Esophagus muscularis mucosa (tissue), 4 donors: Measurements from ENCODE around the gene IFIT3. TPM values are rescaled to one million over a fixed set of nuclear protein-coding genes. Genes with fewer than 3 reads are reported as not detected.
A peak's percentile ranks its signal among the peaks of the same experiment; 100 is the strongest.

Source experiments
- DNase-seq: peaks from one replicate; pipeline ENCODE4 v3.0.0-alpha.2; 2017; ENCODE audit errors: extremely low spot score
- H3K27ac ChIP-seq, 4 donors: fragments of 200-600 bp; sonication (generic); replicated peaks in 1 of 4; 1 replicate in 3 of 4; 2 replicates in 1 of 4; pipeline ENCODE4 v1.5.1; 2016 to 2019; ENCODE audit warnings: mild to moderate bottlenecking in 1 of 4
- H3K27me3 ChIP-seq, 4 donors: fragments of 200-600 bp; sonication (generic); one replicate each; pipeline versions ENCODE4 v1.5.1 to v1.6.0; 2016 to 2019
- H3K36me3 ChIP-seq, 4 donors: fragments of 200-600 bp; sonication (generic); one replicate each; pipeline ENCODE4 v1.5.1; 2016 to 2019
- H3K4me1 ChIP-seq, 4 donors: fragments of 200-600 bp; sonication (generic); one replicate each; pipeline ENCODE4 v1.5.1; 2016 to 2019
- H3K4me3 ChIP-seq, 4 donors: fragments of 200-600 bp; sonication (generic); 1 replicate in 2 of 4; 2 replicates in 2 of 4; pipeline ENCODE4 v1.5.1; 2016 to 2019; ENCODE audit warnings: mild to moderate bottlenecking in 4 of 4, moderate library complexity in 1 of 4
- H3K9me3 ChIP-seq, 4 donors: fragments of 200-600 bp; sonication (generic); 1 replicate in 3 of 4; 2 replicates in 1 of 4; pipeline ENCODE4 v1.5.1; 2016 to 2019
- EP300 ChIP-seq: sonication (generic); formaldehyde crosslinking; IDR thresholded peaks from one replicate; pipeline ENCODE4 v1.6.1; 2017; ENCODE audit warnings: antibody characterized with exemption
- POLR2A ChIP-seq: fragments of 450-650 bp; IDR thresholded peaks from one replicate; pipeline ENCODE4 v1.6.1; 2017; ENCODE audit warnings: antibody characterized with exemption, moderate library complexity, mild to moderate bottlenecking, low read depth
- POLR2AphosphoS5 ChIP-seq, 2 donors: sonication (generic); formaldehyde crosslinking; IDR thresholded peaks; one replicate each; pipeline ENCODE4 v1.6.1; 2017; ENCODE audit warnings: antibody characterized with exemption in 2 of 2
- WGBS: methylation state at CpG from one replicate; pipeline ENCODE4 v1.1.5; 2018; 5-methylcytosine and 5-hydroxymethylcytosine counted together
- intact Hi-C: fragments of 100-400 bp; cut with DNase I; formaldehyde crosslinking; loops from one replicate; pipeline ENCODE4 v1.15.1; 2023
- total RNA-seq, 4 donors: library from RNA; depleted of rRNA; stranded (reverse); fragments of >200 nt; gene quantifications; one replicate each; pipeline versions ENCODE4 v1.1.0 to v1.2.1, GENCODE V29; 2016
- TF ChIP-seq, protein P1 (sequence below), 3 experiments: fragments of 200-600 bp in 2 of 3; fragments of 450-650 bp in 1 of 3; sonication (generic) in 2 of 3; IDR thresholded peaks; one replicate each; pipeline ENCODE4 v1.5.1; 2017 to 2019; ENCODE audit warnings: antibody characterized with exemption in 3 of 3, mild to moderate bottlenecking in 2 of 3, moderate library complexity in 1 of 3

Gene IFIT3
- total RNA-seq, 4 donors from 2014 or later: 7.8 to 9.8 (median 8.8) TPM

DNA sequence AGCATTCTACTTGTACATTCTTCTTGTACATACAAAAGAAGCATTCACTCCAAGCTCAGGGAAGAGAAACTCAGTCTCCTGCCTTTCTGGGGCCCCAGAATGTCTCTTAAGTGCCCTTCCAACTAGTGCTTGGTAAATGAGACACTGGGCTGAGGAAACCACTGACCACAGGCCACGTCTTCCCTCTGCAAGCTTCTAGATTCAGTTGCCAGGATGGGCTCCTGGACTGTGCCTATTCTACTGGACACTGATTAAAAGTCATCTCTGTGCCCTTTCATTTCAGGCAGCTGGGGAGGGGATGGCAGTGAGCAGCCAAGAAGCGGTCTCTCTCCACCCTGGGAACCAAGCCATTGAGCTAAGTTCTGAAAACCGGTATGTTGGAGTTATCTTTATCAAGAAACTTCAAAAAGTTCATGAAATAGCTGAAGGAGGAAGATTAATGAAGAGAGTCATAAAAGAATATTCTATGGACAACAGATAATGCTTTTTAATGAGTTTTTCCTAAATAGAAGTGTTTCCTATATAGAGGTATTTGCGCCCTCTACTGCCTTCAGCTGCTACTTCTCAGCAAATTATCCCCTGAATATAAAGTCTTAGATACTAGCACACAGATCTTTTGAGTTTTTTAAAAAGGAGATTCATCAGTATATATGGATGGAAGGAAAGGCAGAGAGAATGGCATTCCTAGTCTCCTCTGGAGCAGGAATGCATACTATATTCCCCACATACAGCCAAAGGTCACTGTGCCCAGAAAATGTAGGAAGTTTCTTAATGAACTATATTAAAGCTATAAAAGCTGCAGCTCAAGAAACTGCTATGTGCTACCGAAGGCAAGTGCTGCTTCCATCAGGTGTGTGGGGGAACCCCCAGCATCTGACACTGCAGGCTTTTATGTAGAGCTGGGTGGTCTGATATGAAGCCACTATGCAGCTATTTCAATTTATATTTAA, 41.6 kb downstream of the IFIT3 start:
- H3K36me3 ChIP-seq: no peaks in the 10 kb centered on the region
- no peaks in the 10 kb centered on the region for H3K9me3 ChIP-seq
- 78% methylated on average over 5 of the region's 5 CpGs for WGBS
- intact Hi-C loops: loop anchor here (5.0 kb wide), 1 partner anchor 32 kb away; no protein-coding TSS in a partner anchor
- H3K4me3 ChIP-seq: no peak overlapping the region
- no peak for DNase-seq
- TF ChIP-seq, protein P1, sequence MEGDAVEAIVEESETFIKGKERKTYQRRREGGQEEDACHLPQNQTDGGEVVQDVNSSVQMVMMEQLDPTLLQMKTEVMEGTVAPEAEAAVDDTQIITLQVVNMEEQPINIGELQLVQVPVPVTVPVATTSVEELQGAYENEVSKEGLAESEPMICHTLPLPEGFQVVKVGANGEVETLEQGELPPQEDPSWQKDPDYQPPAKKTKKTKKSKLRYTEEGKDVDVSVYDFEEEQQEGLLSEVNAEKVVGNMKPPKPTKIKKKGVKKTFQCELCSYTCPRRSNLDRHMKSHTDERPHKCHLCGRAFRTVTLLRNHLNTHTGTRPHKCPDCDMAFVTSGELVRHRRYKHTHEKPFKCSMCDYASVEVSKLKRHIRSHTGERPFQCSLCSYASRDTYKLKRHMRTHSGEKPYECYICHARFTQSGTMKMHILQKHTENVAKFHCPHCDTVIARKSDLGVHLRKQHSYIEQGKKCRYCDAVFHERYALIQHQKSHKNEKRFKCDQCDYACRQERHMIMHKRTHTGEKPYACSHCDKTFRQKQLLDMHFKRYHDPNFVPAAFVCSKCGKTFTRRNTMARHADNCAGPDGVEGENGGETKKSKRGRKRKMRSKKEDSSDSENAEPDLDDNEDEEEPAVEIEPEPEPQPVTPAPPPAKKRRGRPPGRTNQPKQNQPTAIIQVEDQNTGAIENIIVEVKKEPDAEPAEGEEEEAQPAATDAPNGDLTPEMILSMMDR (IDR thresholded peaks at IDR 0.05): peak; percentile 29 to 48 (median 46)
- TF ChIP-seq POLR2A: no peak
- peaks cover 25 to 43% (median 40%) of the 10 kb centered on the region in 4 donors for H3K4me1 ChIP-seq
- H3K27me3 ChIP-seq: no peaks in the 10 kb centered on the region
- H3K27ac ChIP-seq: peak overlapping the region in 1 of 4 donors; percentile 0

DNA sequence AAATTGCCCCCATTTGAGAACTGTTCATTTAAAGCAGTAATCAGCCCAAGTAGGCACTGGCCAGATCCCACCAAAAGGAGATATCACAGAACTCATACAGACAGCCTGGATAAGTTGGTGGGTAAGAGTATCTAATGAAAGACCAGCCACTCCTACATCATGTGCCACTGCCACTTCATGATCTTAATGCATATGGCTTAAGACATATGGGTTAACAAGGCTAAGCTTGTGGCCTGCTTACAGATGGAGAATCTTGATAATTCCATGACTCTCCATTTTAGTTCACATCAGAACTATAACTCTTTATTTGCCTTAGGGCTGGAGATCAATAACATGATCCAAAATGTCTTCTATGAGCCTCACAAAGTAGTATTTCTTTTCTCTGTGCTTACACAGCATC, 43.3 kb downstream of the IFIT3 start:
- H3K27ac ChIP-seq: no peak overlapping the region
- peaks cover 33 to 47% (median 46%) of the 10 kb centered on the region in 4 donors for H3K4me1 ChIP-seq
- DNase-seq: no peak
- TF ChIP-seq POLR2AphosphoS5 (IDR thresholded peaks at IDR 0.05): no peak
- no peak for TF ChIP-seq POLR2A
- TF ChIP-seq, protein P1 (IDR thresholded peaks at IDR 0.05): no peak
- no peak for TF ChIP-seq EP300
- H3K4me3 ChIP-seq: no peak overlapping the region
- no peaks in the 10 kb centered on the region for H3K36me3 ChIP-seq
- no peaks in the 10 kb centered on the region for H3K9me3 ChIP-seq
- H3K27me3 ChIP-seq: no peaks in the 10 kb centered on the region
- intact Hi-C loops: loop anchor here (5.0 kb wide), 1 partner anchor 34 kb away; no protein-coding TSS in a partner anchor

- Histone ChIP-seq H3K4me3 (no peak overlapping the region), H3K36me3 (no peaks in the 10 kb centered on the region), H3K27ac (no peak overlapping the region), H3K9me3 (no peaks in the 10 kb centered on the region), H3K4me1 (peaks cover 33 to 46% (median 45%) of the 10 kb centered on the region in 4 donors), H3K27me3 (no peaks in the 10 kb centered on the region)
- TF ChIP-seq EP300 (no peak), POLR2A (no peak), POLR2AphosphoS5 (IDR thresholded peaks at IDR 0.05) (no peak)
- TF ChIP-seq, protein P1 (IDR thresholded peaks at IDR 0.05): no peak
- no peak for DNase-seq
- intact Hi-C loops: loop anchor here (5.0 kb wide), 1 partner anchor 35 kb away; no protein-coding TSS in a partner anchor
- WGBS: 100% methylated on average over 3 of the region's 3 CpGs
Measured at GRCh38 chr10:89371987-89372386, 44.2 kb downstream of the IFIT3 start.

DNA sequence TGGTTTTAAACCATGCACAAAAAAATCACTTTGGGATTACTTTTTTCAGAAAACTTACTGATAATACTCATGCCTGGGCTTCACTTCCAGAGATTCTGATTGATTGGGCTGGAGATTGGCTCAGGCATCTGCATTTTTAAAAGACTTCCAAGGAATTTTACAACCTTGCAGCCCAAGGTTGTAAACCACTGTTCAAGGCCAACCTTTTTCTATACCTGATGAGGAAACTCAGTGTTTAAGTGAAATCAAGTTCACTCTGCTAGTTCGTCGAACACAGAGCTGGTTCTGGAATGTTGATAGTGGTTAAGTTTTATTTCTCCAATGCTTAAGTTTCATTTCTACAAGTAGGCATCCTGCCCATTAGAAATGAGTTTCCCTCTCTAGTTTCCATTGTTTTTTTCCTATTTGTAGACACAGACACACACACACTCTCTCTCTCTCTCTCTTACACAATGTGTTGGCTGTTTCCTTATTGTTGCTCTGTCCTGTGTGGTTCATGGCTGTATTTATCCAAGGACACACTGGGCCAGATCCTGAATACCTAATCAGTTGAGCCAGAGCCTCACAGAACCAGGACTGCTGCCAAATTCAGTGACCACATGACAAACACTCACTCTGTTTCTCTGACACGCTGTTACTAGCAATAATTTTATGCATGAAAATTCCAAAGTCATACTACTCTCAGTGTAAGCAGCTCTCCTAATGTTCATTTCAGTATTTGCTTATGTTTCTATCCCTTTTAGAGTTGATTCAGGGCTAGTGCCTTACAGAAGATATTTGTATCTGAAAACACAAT, 46.3 kb downstream of the IFIT3 start:
- peak; percentile 96 for DNase-seq
- intact Hi-C loops: loop anchor here (5.0 kb wide), 1 partner anchor 37 kb away; no protein-coding TSS in a partner anchor
- TF ChIP-seq POLR2A (no peak), EP300 (no peak), POLR2AphosphoS5 (IDR thresholded peaks at IDR 0.05) (peak; percentile 72 to 75)
- TF ChIP-seq, protein P1 (IDR thresholded peaks at IDR 0.05): no peak
- Histone ChIP-seq H3K4me1 (peaks cover 22 to 29% (median 25%) of the 10 kb centered on the region in 4 donors), H3K4me3 (peak overlapping the region in 2 of 4 donors; percentile 14 to 23), H3K9me3 (no peaks in the 10 kb centered on the region), H3K27me3 (no peaks in the 10 kb centered on the region), H3K27ac (peak overlapping the region; percentile 77 to 81 (median 80)), H3K36me3 (no peaks in the 10 kb centered on the region)
- 9% methylated on average over 3 of the region's 3 CpGs for WGBS
